ENCODE measurements around the gene UCK2.
"Not testable (repeated sequence)": the region's sequence is repeated elsewhere in the genome, so short reads cannot be mapped to it uniquely, and the experiment has no call there.

DNA sequence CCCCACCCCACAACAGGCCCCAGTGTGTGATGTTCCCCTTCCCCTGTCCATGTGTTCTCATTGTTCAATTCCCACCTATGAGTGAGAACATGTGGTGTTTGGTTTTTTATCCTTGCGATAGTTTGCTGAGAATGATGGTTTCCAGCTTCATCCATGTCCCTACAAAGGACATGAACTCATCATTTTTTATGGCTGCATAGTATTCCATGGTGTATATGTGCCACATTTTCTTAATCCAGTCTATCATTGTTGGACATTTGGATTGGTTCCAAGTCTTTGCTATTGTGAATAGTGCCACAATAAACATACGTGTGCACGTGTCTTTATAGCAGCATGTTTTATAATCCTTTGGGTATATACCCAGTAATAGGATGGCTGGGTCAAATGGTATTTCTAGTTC lies 49.2 kb upstream of the UCK2 start:
- not testable (repeated sequence) for TF ChIP-seq CTCF, POLR2A (IDR thresholded peaks at IDR 0.05)

Measured in adrenal gland (tissue), 5 donors.